ENCODE data around the gene JAZF1. TPM values are rescaled to one million over a fixed set of nuclear protein-coding genes. Genes with fewer than 3 reads are reported as not detected.
"Not testable (repeated sequence)": the region's sequence is repeated elsewhere in the genome, so short reads cannot be mapped to it uniquely, and the experiment has no call there.

The JAZF1 gene
- total RNA-seq, 1 donor from 2014 or later, result 36.1 TPM

DNA sequence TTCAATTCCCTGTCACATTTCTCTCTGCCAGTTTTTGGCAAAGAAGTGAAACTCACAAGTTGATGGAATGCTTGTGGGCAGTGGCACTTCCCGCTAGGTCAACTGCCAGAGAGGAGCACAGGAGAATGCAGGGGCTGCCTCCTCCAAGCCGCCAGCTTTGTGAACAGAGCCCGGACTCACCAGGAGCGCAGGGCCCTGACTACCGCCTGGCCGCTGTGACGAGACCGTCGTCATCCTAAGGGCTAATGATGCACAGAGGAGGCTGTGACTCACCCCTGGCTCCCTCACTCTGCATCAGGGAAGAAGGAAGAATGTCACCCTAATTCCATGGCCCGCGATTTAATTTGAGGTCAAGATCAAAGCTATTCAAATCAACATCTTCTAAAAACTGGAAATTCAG is 316.7 kb downstream of the JAZF1 start:
- intact Hi-C loops (cut with DNase I), result no loop called here

DNA sequence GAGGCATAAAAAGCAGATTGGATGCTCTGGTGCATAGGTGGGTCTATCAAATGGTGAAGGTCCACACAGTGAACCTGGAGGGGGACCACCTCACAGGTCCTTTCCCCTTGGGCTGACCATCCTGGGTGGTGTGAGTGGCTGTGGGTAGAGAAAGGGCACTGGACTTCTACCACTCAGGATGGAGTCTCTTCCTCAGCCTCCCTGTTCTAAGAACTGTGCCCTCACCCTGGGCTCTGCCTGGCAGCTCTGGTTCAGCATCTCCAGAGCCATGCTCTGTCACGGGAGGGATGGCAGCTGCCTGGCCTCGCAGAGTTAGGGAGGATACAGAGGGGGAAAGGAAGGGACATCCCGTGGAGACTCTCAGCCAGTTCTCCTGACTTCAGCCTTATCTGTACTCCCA is 318.8 kb downstream of the JAZF1 start:
- H3K4me3 ChIP-seq, result no peak overlapping the region
- H3K36me3 ChIP-seq, result no peaks in the 10 kb centered on the region
- H3K27me3 ChIP-seq, result no peaks in the 10 kb centered on the region
- no peaks in the 10 kb centered on the region for H3K9me3 ChIP-seq
- H3K27ac ChIP-seq, result no peak overlapping the region
- intact Hi-C loops (cut with DNase I), result no loop called here
- H3K4me1 ChIP-seq, result peaks cover 3% of the 10 kb centered on the region
- DNase-seq (ENCODE audit: extremely low spot score in 2 of 2), result no peak
- TF ChIP-seq, protein P1, sequence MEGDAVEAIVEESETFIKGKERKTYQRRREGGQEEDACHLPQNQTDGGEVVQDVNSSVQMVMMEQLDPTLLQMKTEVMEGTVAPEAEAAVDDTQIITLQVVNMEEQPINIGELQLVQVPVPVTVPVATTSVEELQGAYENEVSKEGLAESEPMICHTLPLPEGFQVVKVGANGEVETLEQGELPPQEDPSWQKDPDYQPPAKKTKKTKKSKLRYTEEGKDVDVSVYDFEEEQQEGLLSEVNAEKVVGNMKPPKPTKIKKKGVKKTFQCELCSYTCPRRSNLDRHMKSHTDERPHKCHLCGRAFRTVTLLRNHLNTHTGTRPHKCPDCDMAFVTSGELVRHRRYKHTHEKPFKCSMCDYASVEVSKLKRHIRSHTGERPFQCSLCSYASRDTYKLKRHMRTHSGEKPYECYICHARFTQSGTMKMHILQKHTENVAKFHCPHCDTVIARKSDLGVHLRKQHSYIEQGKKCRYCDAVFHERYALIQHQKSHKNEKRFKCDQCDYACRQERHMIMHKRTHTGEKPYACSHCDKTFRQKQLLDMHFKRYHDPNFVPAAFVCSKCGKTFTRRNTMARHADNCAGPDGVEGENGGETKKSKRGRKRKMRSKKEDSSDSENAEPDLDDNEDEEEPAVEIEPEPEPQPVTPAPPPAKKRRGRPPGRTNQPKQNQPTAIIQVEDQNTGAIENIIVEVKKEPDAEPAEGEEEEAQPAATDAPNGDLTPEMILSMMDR (IDR thresholded peaks at IDR 0.05), result no peak
- TF ChIP-seq POLR2AphosphoS5 (IDR thresholded peaks at IDR 0.05; ENCODE audit: insufficient read depth in 1 of 2, low read depth in 1 of 2), result no peak
- no peak for TF ChIP-seq POLR2A (IDR thresholded peaks at IDR 0.05)

More for the DNA sequence above, 316.7 kb downstream of the JAZF1 start:
- no peak overlapping the region for H3K27ac ChIP-seq
- H3K4me1 ChIP-seq, result peaks cover 16% of the 10 kb centered on the region
- TF ChIP-seq POLR2A (IDR thresholded peaks at IDR 0.05) (no peak), POLR2AphosphoS5 (IDR thresholded peaks at IDR 0.05; ENCODE audit: insufficient read depth in 1 of 2, low read depth in 1 of 2) (no peak)
- TF ChIP-seq, protein P1 (IDR thresholded peaks at IDR 0.05), result no peak
- H3K36me3 ChIP-seq, result no peaks in the 10 kb centered on the region
- no peaks in the 10 kb centered on the region for H3K9me3 ChIP-seq
- H3K4me3 ChIP-seq, result no peak overlapping the region
- no peaks in the 10 kb centered on the region for H3K27me3 ChIP-seq
- no peak for DNase-seq (ENCODE audit: extremely low spot score in 2 of 2)

DNA sequence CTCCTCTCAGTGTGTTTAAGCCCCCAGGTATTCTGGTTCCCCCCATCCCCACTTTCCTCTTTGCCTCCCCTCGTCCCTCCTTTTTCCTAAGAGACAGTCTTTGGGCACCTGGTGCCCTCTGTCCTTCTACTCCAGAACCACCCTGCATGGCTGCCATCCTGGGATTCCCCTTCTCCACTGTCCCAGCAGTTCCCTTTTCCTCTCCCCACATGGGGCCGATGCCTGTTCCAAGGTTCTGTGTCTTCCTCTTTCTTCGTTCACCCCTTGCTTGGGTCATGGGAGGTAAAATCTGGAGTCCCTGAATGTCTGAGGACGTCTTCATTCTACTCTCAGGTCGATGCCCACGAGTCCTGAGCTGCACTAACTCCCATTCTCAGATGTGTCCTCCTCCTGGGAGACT is 319.8 kb downstream of the JAZF1 start:
- no peak overlapping the region for H3K4me3 ChIP-seq
- TF ChIP-seq POLR2A (IDR thresholded peaks at IDR 0.05) (no peak), POLR2AphosphoS5 (IDR thresholded peaks at IDR 0.05; ENCODE audit: insufficient read depth in 1 of 2, low read depth in 1 of 2) (no peak)
- TF ChIP-seq, protein P1 (IDR thresholded peaks at IDR 0.05), result no peak
- H3K4me1 ChIP-seq, result no peaks in the 10 kb centered on the region
- H3K27ac ChIP-seq, result no peak overlapping the region
- no peaks in the 10 kb centered on the region for H3K36me3 ChIP-seq
- no peaks in the 10 kb centered on the region for H3K9me3 ChIP-seq
- intact Hi-C loops (cut with DNase I), result no loop called here
- DNase-seq (ENCODE audit: extremely low spot score in 2 of 2), result no peak
- H3K27me3 ChIP-seq, result no peaks in the 10 kb centered on the region

DNA sequence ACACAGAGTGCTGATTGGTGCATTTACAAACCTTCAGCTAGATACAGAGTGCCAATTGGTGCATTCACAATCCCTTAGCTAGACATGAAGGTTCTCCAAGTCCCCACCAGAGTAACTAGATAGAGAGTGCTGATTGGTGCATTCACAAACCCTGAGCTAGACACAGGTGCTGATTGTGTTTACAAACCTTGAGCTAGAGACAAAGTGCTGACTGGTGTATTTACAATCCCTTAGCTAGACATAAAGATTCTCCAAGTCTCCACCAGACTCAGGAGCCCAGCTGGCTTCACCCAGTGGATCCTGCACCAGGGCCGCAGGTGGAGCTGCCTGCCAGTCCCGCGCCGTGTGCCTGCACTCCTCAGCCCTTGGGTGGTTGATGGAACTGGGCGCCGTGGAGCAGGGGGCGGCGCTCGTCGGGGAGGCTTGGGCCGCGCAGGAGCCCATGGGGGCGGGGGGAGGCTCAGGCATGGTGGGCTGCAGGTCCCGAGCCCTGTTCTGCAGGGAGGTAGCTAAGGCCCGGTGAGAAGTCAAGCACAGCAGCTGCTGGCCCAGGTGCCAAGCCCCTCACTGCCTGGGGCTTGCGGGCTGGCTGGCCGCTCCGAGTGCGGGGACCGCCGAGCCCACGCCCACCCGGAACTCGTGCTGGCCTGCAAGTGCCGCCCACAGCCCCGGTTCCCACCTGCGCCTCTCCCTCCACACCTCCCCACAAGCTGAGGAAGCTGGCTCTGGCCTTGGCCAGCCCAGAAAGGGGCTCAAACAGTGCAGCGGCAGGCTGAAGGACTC is 323.7 kb downstream of the JAZF1 start:
- H3K27ac ChIP-seq; intact Hi-C loops (cut with DNase I); H3K27me3 ChIP-seq; H3K4me3 ChIP-seq; H3K9me3 ChIP-seq; H3K36me3 ChIP-seq; H3K4me1 ChIP-seq; DNase-seq (ENCODE audit: extremely low spot score in 2 of 2): not testable (repeated sequence)

DNA sequence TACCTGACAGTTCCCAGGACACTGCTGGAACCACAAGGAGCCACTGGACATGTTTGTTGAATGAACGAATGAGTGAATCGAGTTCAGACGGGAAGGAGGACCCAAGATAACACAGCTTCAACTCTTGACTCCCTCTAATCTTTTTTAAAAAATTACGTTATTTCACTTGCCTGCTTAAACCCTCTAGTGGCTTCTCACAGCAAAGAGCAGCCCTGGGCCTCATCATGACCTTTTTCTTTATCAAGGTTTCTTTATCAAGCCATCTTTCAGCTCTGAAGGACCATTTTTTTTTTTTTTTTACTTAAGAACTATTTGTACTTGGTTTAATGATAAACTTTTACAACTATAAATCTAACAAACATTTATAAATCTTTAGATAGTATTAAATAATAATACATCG is 330.1 kb downstream of the JAZF1 start:
- no peaks in the 10 kb centered on the region for H3K27me3 ChIP-seq
- intact Hi-C loops (cut with DNase I), result no loop called here

More for the DNA sequence above, 330.1 kb downstream of the JAZF1 start:
- no peak for TF ChIP-seq POLR2AphosphoS5 (IDR thresholded peaks at IDR 0.05; ENCODE audit: insufficient read depth in 1 of 2, low read depth in 1 of 2)
- TF ChIP-seq POLR2A (IDR thresholded peaks at IDR 0.05), result no peak
- TF ChIP-seq, protein P1 (IDR thresholded peaks at IDR 0.05), result no peak
- no peak overlapping the region for H3K27ac ChIP-seq
- no peak for DNase-seq (ENCODE audit: extremely low spot score in 2 of 2)
- no peaks in the 10 kb centered on the region for H3K9me3 ChIP-seq
- no peaks in the 10 kb centered on the region for H3K36me3 ChIP-seq
- no peak overlapping the region for H3K4me3 ChIP-seq
- H3K4me1 ChIP-seq, result no peaks in the 10 kb centered on the region
